HepG2 (cell line): ENCODE data around the gene APOL4.
A peak's percentile ranks its signal among the peaks of the same experiment; 100 is the strongest.

Source experiments
- EP300 ChIP-seq, 3 experiments: sonication (generic) in 1 of 3; formaldehyde crosslinking in 1 of 3; IDR thresholded peaks; 2 replicates each; pipeline versions ENCODE4 v1.5.1 to v1.6.1; 2011 to 2020; ENCODE audit warnings: low read depth in 2 of 3, low read length in 2 of 3, borderline replicate concordance in 1 of 3, improper control_type of control experiment in 1 of 3, mild to moderate bottlenecking in 1 of 3, missing genetic modification reagents in 1 of 3, moderate library complexity in 1 of 3
- FOXM1 ChIP-seq: sonication (generic); formaldehyde crosslinking; IDR thresholded peaks from 2 replicates; pipeline ENCODE4 v1.5.0; 2020; ENCODE audit warnings: missing genetic modification reagents
- HDAC1 ChIP-seq: sonication (generic); formaldehyde crosslinking; IDR thresholded peaks from 2 replicates; pipeline ENCODE4 v1.5.1; 2020; ENCODE audit warnings: mild to moderate bottlenecking, missing genetic modification reagents
- HNRNPL ChIP-seq: fragments of 200-400 bp; formaldehyde crosslinking; IDR thresholded peaks from 2 replicates; pipeline ENCODE4 v1.6.1; 2017; ENCODE audit warnings: mild to moderate bottlenecking, low read depth, low read length
- MTA3 ChIP-seq: sonication (generic); formaldehyde crosslinking; IDR thresholded peaks from 2 replicates; pipeline ENCODE4 v1.4.0; 2020; ENCODE audit warnings: missing genetic modification reagents
- PHF8 ChIP-seq: sonication (generic); formaldehyde crosslinking; IDR thresholded peaks from 2 replicates; pipeline ENCODE4 v1.5.0; 2020; ENCODE audit warnings: missing genetic modification reagents
- POLR2A ChIP-seq, 2 experiments: IDR thresholded peaks; 2 replicates each; pipeline ENCODE4 v1.6.1; 2011; ENCODE audit warnings: low read depth in 2 of 2, low read length in 2 of 2, mild to moderate bottlenecking in 1 of 2, moderate library complexity in 1 of 2; ENCODE audit not compliant: insufficient read depth in 1 of 2
- TCF12 ChIP-seq, 2 experiments: fragments of 450-650 bp in 1 of 2; sonication (generic) in 1 of 2; formaldehyde crosslinking in 1 of 2; IDR thresholded peaks; 2 replicates each; pipeline versions ENCODE4 v1.6.1 to v1.8.0; 2017 to 2022; ENCODE audit warnings: antibody characterized with exemption in 1 of 2, mild to moderate bottlenecking in 1 of 2, missing genetic modification reagents in 1 of 2, moderate library complexity in 1 of 2
- YY1 ChIP-seq: IDR thresholded peaks from 2 replicates; pipeline ENCODE4 v1.6.1; 2011; ENCODE audit warnings: low read length, low read depth, moderate library complexity, mild to moderate bottlenecking; ENCODE audit not compliant: insufficient read depth, insufficient replicate concordance
- ZNF232 ChIP-seq: sonication (generic); formaldehyde crosslinking; IDR thresholded peaks from 2 replicates; pipeline ENCODE4 v1.4.0; 2020; ENCODE audit warnings: missing genetic modification reagents, borderline replicate concordance
- ZNF670 ChIP-seq: sonication (generic); formaldehyde crosslinking; IDR thresholded peaks from 2 replicates; pipeline ENCODE4 v1.8.0; 2022; ENCODE audit warnings: mild to moderate bottlenecking, missing genetic modification reagents, borderline replicate concordance
- ZNF678 ChIP-seq: sonication (generic); formaldehyde crosslinking; IDR thresholded peaks from 2 replicates; pipeline ENCODE4 v1.4.0; 2020; ENCODE audit warnings: mild to moderate bottlenecking, missing genetic modification reagents
- TF ChIP-seq, protein P1 (sequence below): sonication (generic); formaldehyde crosslinking; IDR thresholded peaks from 2 replicates; pipeline ENCODE4 v1.5.0; 2020; ENCODE audit warnings: mild to moderate bottlenecking, missing genetic modification reagents, moderate library complexity
- TF ChIP-seq, protein P2 (sequence below): IDR thresholded peaks from 2 replicates; pipeline ENCODE4 v1.6.1; 2012; ENCODE audit warnings: low read length, improper control_type of control experiment

- no peak for TF ChIP-seq ZNF670 (CRISPR knock-in tag)
- TF ChIP-seq TCF12 (IDR thresholded peaks at IDR 0.05) = no peak
- no peak for TF ChIP-seq TCF12 (CRISPR knock-in tag; IDR thresholded peaks at IDR 0.05)
- TF ChIP-seq, protein P1, sequence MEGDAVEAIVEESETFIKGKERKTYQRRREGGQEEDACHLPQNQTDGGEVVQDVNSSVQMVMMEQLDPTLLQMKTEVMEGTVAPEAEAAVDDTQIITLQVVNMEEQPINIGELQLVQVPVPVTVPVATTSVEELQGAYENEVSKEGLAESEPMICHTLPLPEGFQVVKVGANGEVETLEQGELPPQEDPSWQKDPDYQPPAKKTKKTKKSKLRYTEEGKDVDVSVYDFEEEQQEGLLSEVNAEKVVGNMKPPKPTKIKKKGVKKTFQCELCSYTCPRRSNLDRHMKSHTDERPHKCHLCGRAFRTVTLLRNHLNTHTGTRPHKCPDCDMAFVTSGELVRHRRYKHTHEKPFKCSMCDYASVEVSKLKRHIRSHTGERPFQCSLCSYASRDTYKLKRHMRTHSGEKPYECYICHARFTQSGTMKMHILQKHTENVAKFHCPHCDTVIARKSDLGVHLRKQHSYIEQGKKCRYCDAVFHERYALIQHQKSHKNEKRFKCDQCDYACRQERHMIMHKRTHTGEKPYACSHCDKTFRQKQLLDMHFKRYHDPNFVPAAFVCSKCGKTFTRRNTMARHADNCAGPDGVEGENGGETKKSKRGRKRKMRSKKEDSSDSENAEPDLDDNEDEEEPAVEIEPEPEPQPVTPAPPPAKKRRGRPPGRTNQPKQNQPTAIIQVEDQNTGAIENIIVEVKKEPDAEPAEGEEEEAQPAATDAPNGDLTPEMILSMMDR (CRISPR knock-in tag) = no peak
- no peak for TF ChIP-seq FOXM1 (CRISPR knock-in tag)
- no peak for TF ChIP-seq ZNF232 (CRISPR knock-in tag)
- no peak for TF ChIP-seq HDAC1 (CRISPR knock-in tag)
- TF ChIP-seq ZNF678 (CRISPR knock-in tag) = no peak
- no peak for TF ChIP-seq YY1
- TF ChIP-seq, protein P2, sequence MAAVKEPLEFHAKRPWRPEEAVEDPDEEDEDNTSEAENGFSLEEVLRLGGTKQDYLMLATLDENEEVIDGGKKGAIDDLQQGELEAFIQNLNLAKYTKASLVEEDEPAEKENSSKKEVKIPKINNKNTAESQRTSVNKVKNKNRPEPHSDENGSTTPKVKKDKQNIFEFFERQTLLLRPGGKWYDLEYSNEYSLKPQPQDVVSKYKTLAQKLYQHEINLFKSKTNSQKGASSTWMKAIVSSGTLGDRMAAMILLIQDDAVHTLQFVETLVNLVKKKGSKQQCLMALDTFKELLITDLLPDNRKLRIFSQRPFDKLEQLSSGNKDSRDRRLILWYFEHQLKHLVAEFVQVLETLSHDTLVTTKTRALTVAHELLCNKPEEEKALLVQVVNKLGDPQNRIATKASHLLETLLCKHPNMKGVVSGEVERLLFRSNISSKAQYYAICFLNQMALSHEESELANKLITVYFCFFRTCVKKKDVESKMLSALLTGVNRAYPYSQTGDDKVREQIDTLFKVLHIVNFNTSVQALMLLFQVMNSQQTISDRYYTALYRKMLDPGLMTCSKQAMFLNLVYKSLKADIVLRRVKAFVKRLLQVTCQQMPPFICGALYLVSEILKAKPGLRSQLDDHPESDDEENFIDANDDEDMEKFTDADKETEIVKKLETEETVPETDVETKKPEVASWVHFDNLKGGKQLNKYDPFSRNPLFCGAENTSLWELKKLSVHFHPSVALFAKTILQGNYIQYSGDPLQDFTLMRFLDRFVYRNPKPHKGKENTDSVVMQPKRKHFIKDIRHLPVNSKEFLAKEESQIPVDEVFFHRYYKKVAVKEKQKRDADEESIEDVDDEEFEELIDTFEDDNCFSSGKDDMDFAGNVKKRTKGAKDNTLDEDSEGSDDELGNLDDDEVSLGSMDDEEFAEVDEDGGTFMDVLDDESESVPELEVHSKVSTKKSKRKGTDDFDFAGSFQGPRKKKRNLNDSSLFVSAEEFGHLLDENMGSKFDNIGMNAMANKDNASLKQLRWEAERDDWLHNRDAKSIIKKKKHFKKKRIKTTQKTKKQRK = no peak
- TF ChIP-seq EP300 (IDR thresholded peaks at IDR 0.05; ENCODE audit: low read depth in 2 of 2, low read length in 2 of 2) = no peak
- no peak for TF ChIP-seq EP300 (CRISPR knock-in tag; IDR thresholded peaks at IDR 0.05; ENCODE audit: borderline replicate concordance)
- no peak for TF ChIP-seq MTA3
- no peak for TF ChIP-seq HNRNPL
- peak in 1 of 2 experiments; percentile 38; a peak in 1 of 4 replicates for TF ChIP-seq POLR2A (IDR thresholded peaks at IDR 0.05; ENCODE audit: insufficient read depth in 1 of 2, low read depth in 2 of 2, low read length in 2 of 2)
- no peak for TF ChIP-seq PHF8 (CRISPR knock-in tag)
These were observed 23.8 kb upstream of the APOL4 start for GRCh38 chr22:36225333-36225922.
